GM10248 (cell line): ENCODE results near the gene VAV2.

Experiments used
- CTCF ChIA-PET: fragments of 300-600 bp; sonication (Branson Sonifier 250); formaldehyde crosslinking; extraction: SDS; loops from one replicate; lab custom pipeline; 2021; ENCODE audit warnings: antibody characterized with exemption; lab: Yijun Ruan, JAX
- POLR2A ChIA-PET: fragments of 350-650 bp; sonication (Branson Sonifier 250); formaldehyde crosslinking; extraction: SDS; loops from one replicate; lab custom pipeline; 2020; ENCODE audit warnings: antibody characterized with exemption; lab: Yijun Ruan, JAX
- DNase-seq: peaks from one replicate; pipeline ENCODE4 v3.0.0; 2012; ENCODE audit errors: extremely low spot score
- CTCF ChIP-seq: IDR thresholded peaks from 2 replicates; pipeline ENCODE4 v1.5.1; 2012; ENCODE audit warnings: mild to moderate bottlenecking, low read depth; ENCODE audit errors: extremely low read depth, missing control alignments, control extremely low read depth

The VAV2 gene

GRCh38 chr9:133982971-133983720 is 9.0 kb downstream of the VAV2 start:
- no peak for TF ChIP-seq CTCF
- POLR2A ChIA-PET, result no interaction called here
- CTCF ChIA-PET, result interaction anchor here (1.0 kb wide), 1 partner anchor 27 kb away, joined by 3 read pairs; no protein-coding TSS in a partner anchor
- no peak for DNase-seq

GRCh38 chr9:133981958-133982681 is 10.0 kb downstream of the VAV2 start:
- no peak for DNase-seq
- POLR2A ChIA-PET, result no interaction called here
- no peak for TF ChIP-seq CTCF
- CTCF ChIA-PET, result interaction anchor here (2.4 kb wide), 1 partner anchor 13 kb away, joined by 6 read pairs; no protein-coding TSS in a partner anchor

GRCh38 chr9:133981589-133981957 is 10.6 kb downstream of the VAV2 start:
- CTCF ChIA-PET, result interaction anchor here (2.4 kb wide), 1 partner anchor 14 kb away, joined by 6 read pairs; no protein-coding TSS in a partner anchor
- DNase-seq, result no peak
- POLR2A ChIA-PET, result no interaction called here
- no peak for TF ChIP-seq CTCF

- ChIA-PET POLR2A (no interaction called here), CTCF (interaction anchor here (1.2 to 2.4 kb wide), 4 partner anchors 10 to 35 kb away, joined by 3 to 6 read pairs (median 4); no protein-coding TSS in a partner anchor)
- TF ChIP-seq CTCF, result no peak
- no peak for DNase-seq
Observed at GRCh38 chr9:133980864-133981588, 11.1 kb downstream of the VAV2 start.

GRCh38 chr9:133979921-133980863 is 11.9 kb downstream of the VAV2 start:
- ChIA-PET POLR2A (no interaction called here), CTCF (interaction anchor here (1.2 to 2.4 kb wide), 4 partner anchors 9 to 34 kb away, joined by 3 to 6 read pairs (median 4); no protein-coding TSS in a partner anchor)
- DNase-seq, result no peak
- TF ChIP-seq CTCF, result no peak
